A673 (cell line): Measurements from ENCODE around the gene PSMF1.

Experiments
- EZH2 ChIP-seq: fragments of 200-600 bp; sonication (generic); IDR thresholded peaks from 2 replicates; pipeline ENCODE4 v1.6.1; 2017; ENCODE audit warnings: borderline replicate concordance, low read depth, mild to moderate bottlenecking, mixed read lengths, antibody characterized with exemption, low read length; ENCODE audit not compliant: poor library complexity, severe bottlenecking
- TF ChIP-seq, protein P1 (sequence below): fragments of 300-800, 200-600 bp; sonication (generic); conservative IDR thresholded peaks from 2 replicates; pipeline ENCODE4 v1.5.1; 2017; ENCODE audit warnings: low read depth, mild to moderate bottlenecking, antibody characterized with exemption, low read length, moderate library complexity, mixed read lengths

DNA sequence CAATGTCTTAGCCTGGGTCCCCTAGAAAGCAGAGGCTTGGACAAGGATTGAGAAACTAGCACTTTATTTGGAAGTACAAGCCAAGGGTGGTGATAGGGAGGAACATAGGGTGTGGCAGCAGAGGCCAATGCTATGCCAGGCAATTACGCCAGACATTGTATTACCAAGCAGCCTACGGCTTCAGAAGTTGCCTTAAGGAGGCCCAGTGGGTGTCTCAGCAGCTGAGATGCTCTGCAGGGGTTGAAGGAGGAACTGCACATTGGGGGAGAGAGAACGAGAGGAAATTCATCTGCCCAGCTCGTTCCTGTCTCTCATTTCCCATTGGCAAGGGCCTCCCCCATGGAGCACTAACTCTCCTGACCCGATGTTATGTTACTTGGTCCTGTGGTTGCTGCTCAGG is 85.7 kb downstream of the PSMF1 start:
- TF ChIP-seq, protein P1, sequence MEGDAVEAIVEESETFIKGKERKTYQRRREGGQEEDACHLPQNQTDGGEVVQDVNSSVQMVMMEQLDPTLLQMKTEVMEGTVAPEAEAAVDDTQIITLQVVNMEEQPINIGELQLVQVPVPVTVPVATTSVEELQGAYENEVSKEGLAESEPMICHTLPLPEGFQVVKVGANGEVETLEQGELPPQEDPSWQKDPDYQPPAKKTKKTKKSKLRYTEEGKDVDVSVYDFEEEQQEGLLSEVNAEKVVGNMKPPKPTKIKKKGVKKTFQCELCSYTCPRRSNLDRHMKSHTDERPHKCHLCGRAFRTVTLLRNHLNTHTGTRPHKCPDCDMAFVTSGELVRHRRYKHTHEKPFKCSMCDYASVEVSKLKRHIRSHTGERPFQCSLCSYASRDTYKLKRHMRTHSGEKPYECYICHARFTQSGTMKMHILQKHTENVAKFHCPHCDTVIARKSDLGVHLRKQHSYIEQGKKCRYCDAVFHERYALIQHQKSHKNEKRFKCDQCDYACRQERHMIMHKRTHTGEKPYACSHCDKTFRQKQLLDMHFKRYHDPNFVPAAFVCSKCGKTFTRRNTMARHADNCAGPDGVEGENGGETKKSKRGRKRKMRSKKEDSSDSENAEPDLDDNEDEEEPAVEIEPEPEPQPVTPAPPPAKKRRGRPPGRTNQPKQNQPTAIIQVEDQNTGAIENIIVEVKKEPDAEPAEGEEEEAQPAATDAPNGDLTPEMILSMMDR = no peak
- no peak for TF ChIP-seq EZH2
